ENCODE results near the gene HCN2. TPM values are rescaled to one million over a fixed set of nuclear protein-coding genes. Genes with fewer than 3 reads are reported as not detected.

Gene HCN2
- total RNA-seq, 1 experiment from 2014 or later = 9.2 TPM

DNA sequence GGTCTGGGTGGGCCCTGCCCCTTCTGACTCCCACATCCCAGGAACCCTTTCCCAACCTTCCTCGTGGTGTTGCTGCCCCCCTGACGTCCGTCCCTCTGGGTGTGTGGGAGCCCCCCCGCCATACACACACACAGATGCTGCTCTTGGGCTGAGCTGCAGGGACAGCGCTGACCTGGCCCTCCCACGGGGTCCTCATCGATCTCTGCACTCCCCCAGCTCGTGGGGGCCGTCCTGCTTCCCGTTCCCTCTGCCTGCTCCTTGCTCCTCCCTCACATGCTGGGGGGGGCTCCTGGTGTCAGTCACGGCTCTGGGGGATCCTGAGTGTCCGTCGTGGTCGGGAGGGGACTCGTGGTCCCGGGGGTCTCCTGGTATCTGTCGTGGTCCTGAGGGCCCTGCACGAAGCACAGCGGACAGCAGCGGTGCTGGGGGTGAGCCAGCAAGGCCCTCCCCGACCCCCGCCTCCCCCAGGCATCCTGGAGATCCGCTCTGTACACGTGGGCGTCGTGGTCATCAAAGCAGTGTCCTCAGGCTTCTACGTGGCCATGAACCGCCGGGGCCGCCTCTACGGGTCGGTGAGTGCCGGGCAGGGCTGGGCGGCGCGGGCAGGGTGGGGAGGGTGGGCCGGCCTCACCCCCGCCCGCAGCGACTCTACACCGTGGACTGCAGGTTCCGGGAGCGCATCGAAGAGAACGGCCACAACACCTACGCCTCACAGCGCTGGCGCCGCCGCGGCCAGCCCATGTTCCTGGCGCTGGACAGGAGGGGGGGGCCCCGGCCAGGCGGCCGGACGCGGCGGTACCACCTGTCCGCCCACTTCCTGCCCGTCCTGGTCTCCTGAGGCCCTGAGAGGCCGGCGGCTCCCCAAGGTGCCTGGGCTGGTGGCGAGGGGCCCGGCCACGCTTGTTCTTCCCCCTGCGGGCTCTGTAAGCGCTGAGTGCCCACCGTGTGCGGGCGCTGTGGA is 53.4 kb downstream of the HCN2 start:
- TF ChIP-seq ZNF396 (CRISPR knock-in tag; IDR thresholded peaks at IDR 0.05; ENCODE audit: borderline replicate concordance) (no peak), ATF1 (CRISPR knock-in tag; IDR thresholded peaks at IDR 0.05) (no peak), CTCF (IDR thresholded peaks at IDR 0.05) (no peak), FOXK1 (CRISPR knock-in tag; IDR thresholded peaks at IDR 0.05) (no peak), GABPB1 (CRISPR knock-in tag; IDR thresholded peaks at IDR 0.05) (no peak), RELA (CRISPR knock-in tag; IDR thresholded peaks at IDR 0.05; ENCODE audit: borderline replicate concordance) (no peak)
- TF ChIP-seq, protein P1, sequence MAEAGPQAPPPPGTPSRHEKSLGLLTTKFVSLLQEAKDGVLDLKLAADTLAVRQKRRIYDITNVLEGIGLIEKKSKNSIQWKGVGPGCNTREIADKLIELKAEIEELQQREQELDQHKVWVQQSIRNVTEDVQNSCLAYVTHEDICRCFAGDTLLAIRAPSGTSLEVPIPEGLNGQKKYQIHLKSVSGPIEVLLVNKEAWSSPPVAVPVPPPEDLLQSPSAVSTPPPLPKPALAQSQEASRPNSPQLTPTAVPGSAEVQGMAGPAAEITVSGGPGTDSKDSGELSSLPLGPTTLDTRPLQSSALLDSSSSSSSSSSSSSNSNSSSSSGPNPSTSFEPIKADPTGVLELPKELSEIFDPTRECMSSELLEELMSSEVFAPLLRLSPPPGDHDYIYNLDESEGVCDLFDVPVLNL (CRISPR knock-in tag; IDR thresholded peaks at IDR 0.05; ENCODE audit: borderline replicate concordance, low read depth) = no peak
- TF ChIP-seq, protein P2, sequence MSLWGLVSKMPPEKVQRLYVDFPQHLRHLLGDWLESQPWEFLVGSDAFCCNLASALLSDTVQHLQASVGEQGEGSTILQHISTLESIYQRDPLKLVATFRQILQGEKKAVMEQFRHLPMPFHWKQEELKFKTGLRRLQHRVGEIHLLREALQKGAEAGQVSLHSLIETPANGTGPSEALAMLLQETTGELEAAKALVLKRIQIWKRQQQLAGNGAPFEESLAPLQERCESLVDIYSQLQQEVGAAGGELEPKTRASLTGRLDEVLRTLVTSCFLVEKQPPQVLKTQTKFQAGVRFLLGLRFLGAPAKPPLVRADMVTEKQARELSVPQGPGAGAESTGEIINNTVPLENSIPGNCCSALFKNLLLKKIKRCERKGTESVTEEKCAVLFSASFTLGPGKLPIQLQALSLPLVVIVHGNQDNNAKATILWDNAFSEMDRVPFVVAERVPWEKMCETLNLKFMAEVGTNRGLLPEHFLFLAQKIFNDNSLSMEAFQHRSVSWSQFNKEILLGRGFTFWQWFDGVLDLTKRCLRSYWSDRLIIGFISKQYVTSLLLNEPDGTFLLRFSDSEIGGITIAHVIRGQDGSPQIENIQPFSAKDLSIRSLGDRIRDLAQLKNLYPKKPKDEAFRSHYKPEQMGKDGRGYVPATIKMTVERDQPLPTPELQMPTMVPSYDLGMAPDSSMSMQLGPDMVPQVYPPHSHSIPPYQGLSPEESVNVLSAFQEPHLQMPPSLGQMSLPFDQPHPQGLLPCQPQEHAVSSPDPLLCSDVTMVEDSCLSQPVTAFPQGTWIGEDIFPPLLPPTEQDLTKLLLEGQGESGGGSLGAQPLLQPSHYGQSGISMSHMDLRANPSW (CRISPR knock-in tag; conservative IDR thresholded peaks at IDR 0.05; ENCODE audit: low read depth) = no peak
- H3K27ac Mint-ChIP-seq = no peak overlapping the region
- ChIA-PET CTCF (interaction anchor here (1.0 kb wide), 1 partner anchor 314 kb away, joined by 3 read pairs; no protein-coding TSS in a partner anchor), POLR2A (no interaction called here)
- H3K9me3 Mint-ChIP-seq = no peaks in the 10 kb centered on the region
- ATAC-seq (no peak), DNase-seq (ENCODE audit: low spot score) (no peak)
- no peak overlapping the region for H3K4me3 Mint-ChIP-seq
- H3K36me3 Mint-ChIP-seq = no peaks in the 10 kb centered on the region; the same call in 1 of the 2 replicates
- peaks cover 4% of the 10 kb centered on the region for H3K4me1 Mint-ChIP-seq
- H3K27me3 Mint-ChIP-seq (ENCODE audit: low read depth) = peaks cover 15% of the 10 kb centered on the region

DNA sequence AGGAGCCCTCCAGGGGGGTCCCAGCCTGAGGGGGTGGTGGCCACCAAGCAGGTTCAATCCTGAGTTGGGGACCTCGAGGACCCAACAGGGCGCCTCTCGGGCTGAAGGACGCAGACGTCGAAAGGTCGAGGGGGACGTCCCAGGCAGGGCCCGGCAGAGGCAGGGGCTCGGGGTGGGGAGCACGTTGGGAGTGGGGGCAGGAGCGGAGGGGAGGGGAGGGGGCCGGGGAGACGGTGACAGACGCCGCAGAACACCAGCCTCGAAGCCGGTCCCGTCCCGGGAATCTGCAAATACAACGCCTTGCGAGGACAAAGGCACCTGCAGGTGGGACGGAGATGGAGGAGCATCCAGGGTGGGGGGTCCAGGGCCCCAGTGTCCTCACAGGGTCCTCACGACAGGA is 54.1 kb downstream of the HCN2 start:
- ChIA-PET POLR2A (no interaction called here), CTCF (interaction anchor here (1.0 kb wide), 1 partner anchor 313 kb away, joined by 3 read pairs; no protein-coding TSS in a partner anchor)
- ATAC-seq = no peak
- DNase-seq (ENCODE audit: low spot score) = no peak
- H3K27me3 Mint-ChIP-seq (ENCODE audit: low read depth) = peaks cover 8% of the 10 kb centered on the region
- no peaks in the 10 kb centered on the region for H3K9me3 Mint-ChIP-seq
- no peak overlapping the region for H3K4me3 Mint-ChIP-seq
- peaks cover 4% of the 10 kb centered on the region for H3K4me1 Mint-ChIP-seq
- no peaks in the 10 kb centered on the region; the same call in 1 of the 2 replicates for H3K36me3 Mint-ChIP-seq
- no peak overlapping the region for H3K27ac Mint-ChIP-seq
- TF ChIP-seq ZNF232 (CRISPR knock-in tag; IDR thresholded peaks at IDR 0.05) = no peak
- TF ChIP-seq NR2C2 (CRISPR knock-in tag; IDR thresholded peaks at IDR 0.05) = no peak
- no peak for TF ChIP-seq PREB (CRISPR knock-in tag; IDR thresholded peaks at IDR 0.05; ENCODE audit: borderline replicate concordance)
- no peak for TF ChIP-seq HMGXB4 (CRISPR knock-in tag; IDR thresholded peaks at IDR 0.05)
- TF ChIP-seq TEAD1 (CRISPR knock-in tag; IDR thresholded peaks at IDR 0.05) = no peak
- TF ChIP-seq, protein P3, sequence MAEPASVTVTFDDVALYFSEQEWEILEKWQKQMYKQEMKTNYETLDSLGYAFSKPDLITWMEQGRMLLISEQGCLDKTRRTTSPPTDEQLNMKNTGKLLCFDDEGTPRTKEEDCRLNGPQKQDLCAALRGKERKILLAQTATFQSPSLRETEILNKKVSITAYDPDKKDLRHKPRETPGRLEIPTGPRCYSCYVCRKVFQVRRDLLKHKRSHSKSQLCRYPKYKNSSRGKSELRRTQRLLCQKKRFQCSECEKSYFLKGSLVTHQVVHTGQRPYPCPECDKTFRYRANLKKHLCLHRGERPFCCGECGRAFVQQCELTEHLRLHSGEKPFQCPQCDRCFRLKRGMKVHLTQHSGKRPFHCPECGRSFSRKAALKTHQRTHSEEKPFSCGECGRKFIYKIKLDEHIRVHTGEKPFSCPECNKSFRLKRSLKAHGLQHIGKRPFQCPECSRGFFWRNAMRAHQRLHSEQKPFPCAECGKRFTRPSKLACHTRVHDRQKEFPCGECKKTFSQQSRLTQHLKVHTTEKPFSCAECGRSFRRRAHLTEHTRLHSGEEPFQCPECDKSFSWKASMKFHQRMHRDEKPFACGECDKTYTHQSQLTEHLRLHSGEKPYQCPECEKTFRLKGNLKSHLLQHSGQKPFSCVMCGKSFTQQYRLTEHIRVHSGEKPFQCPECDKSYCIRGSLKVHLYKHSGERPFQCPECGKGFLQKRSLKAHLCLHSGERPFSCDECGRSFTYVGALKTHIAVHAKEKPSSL (CRISPR knock-in tag; conservative IDR thresholded peaks at IDR 0.05) = no peak
- TF ChIP-seq, protein P4, sequence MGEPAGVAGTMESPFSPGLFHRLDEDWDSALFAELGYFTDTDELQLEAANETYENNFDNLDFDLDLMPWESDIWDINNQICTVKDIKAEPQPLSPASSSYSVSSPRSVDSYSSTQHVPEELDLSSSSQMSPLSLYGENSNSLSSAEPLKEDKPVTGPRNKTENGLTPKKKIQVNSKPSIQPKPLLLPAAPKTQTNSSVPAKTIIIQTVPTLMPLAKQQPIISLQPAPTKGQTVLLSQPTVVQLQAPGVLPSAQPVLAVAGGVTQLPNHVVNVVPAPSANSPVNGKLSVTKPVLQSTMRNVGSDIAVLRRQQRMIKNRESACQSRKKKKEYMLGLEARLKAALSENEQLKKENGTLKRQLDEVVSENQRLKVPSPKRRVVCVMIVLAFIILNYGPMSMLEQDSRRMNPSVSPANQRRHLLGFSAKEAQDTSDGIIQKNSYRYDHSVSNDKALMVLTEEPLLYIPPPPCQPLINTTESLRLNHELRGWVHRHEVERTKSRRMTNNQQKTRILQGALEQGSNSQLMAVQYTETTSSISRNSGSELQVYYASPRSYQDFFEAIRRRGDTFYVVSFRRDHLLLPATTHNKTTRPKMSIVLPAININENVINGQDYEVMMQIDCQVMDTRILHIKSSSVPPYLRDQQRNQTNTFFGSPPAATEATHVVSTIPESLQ (CRISPR knock-in tag; IDR thresholded peaks at IDR 0.05) = no peak
- no peak for TF ChIP-seq E2F5 (CRISPR knock-in tag; IDR thresholded peaks at IDR 0.05)
- no peak for TF ChIP-seq ZNF317 (CRISPR knock-in tag; IDR thresholded peaks at IDR 0.05; ENCODE audit: borderline replicate concordance, low read depth)
- no peak for TF ChIP-seq HMGA2 (CRISPR knock-in tag; IDR thresholded peaks at IDR 0.05)
- TF ChIP-seq ZBTB21 (CRISPR knock-in tag; IDR thresholded peaks at IDR 0.05; ENCODE audit: borderline replicate concordance) = no peak

Measured in WTC11 (cell line).